ENCODE results near the gene PHKG2. TPM values are rescaled to one million over a fixed set of nuclear protein-coding genes. Genes with fewer than 3 reads are reported as not detected.

PHKG2 gene
- total RNA-seq, 1 donor from 2014 or later = 3.7 TPM

- Histone ChIP-seq H3K27me3 (ENCODE audit: control insufficient read depth in 3 of 3, insufficient read depth in 3 of 3, low read length in 3 of 3) (no peaks in the 10 kb centered on the region), H3K36me3 (ENCODE audit: control insufficient read depth in 3 of 3, insufficient read depth in 3 of 3, low read length in 3 of 3) (peaks cover 32 to 48% (median 39%) of the 10 kb centered on the region in 3 donors), H3K27ac (ENCODE audit: low read depth, low read length) (no peak overlapping the region), H3K9ac (ENCODE audit: low read depth in 1 of 3, low read length in 3 of 3) (no peak overlapping the region), H3K4me3 (ENCODE audit: low read length in 3 of 3) (no peak overlapping the region), H3K9me3 (ENCODE audit: control insufficient read depth in 3 of 3, low read length in 3 of 3) (no peaks in the 10 kb centered on the region), H3K4me1 (ENCODE audit: control insufficient read depth in 3 of 3, insufficient read depth in 3 of 3, low read length in 3 of 3) (peaks cover 0 to 2% (median 0%) of the 10 kb centered on the region in 3 donors)
Observed at GRCh38 chr16:30753596-30753995, 5.4 kb downstream of the PHKG2 start.

GRCh38 chr16:30755955-30756780 is 7.9 kb downstream of the PHKG2 start:
- H3K4me1 ChIP-seq (ENCODE audit: control insufficient read depth in 3 of 3, insufficient read depth in 3 of 3, low read length in 3 of 3) = peaks cover 6 to 13% (median 7%) of the 10 kb centered on the region in 3 donors
- no peaks in the 10 kb centered on the region for H3K9me3 ChIP-seq (ENCODE audit: control insufficient read depth in 3 of 3, low read length in 3 of 3)
- H3K4me3 ChIP-seq (ENCODE audit: low read length in 3 of 3) = no peak overlapping the region
- H3K36me3 ChIP-seq (ENCODE audit: control insufficient read depth in 3 of 3, insufficient read depth in 3 of 3, low read length in 3 of 3) = peaks cover 30 to 40% (median 33%) of the 10 kb centered on the region in 3 donors
- no peak overlapping the region for H3K27ac ChIP-seq (ENCODE audit: low read depth, low read length)
- no peaks in the 10 kb centered on the region for H3K27me3 ChIP-seq (ENCODE audit: control insufficient read depth in 3 of 3, insufficient read depth in 3 of 3, low read length in 3 of 3)
- H3K9ac ChIP-seq (ENCODE audit: low read depth in 1 of 3, low read length in 3 of 3) = no peak overlapping the region

DNA sequence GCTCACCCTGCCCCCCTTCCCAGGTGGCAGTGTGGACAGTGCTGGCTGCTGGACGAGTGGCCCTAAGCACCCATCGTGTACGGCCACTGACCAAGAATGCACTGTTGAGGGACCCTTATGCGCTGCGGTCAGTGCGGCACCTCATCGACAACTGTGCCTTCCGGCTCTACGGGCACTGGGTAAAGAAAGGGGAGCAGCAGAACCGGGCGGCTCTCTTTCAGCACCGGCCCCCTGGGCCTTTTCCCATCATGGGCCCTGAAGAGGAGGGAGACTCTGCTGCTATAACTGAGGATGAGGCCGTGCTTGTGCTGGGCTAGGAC is 8.5 kb downstream of the PHKG2 start:
- H3K27me3 ChIP-seq (ENCODE audit: control insufficient read depth in 3 of 3, insufficient read depth in 3 of 3, low read length in 3 of 3) = no peaks in the 10 kb centered on the region
- H3K27ac ChIP-seq (ENCODE audit: low read depth, low read length) = no peak overlapping the region
- H3K9ac ChIP-seq (ENCODE audit: low read depth in 1 of 3, low read length in 3 of 3) = no peak overlapping the region
- peaks cover 11 to 18% (median 12%) of the 10 kb centered on the region in 3 donors for H3K4me1 ChIP-seq (ENCODE audit: control insufficient read depth in 3 of 3, insufficient read depth in 3 of 3, low read length in 3 of 3)
- no peaks in the 10 kb centered on the region for H3K9me3 ChIP-seq (ENCODE audit: control insufficient read depth in 3 of 3, low read length in 3 of 3)
- H3K4me3 ChIP-seq (ENCODE audit: low read length in 3 of 3) = no peak overlapping the region
- peaks cover 26 to 35% (median 28%) of the 10 kb centered on the region in 3 donors for H3K36me3 ChIP-seq (ENCODE audit: control insufficient read depth in 3 of 3, insufficient read depth in 3 of 3, low read length in 3 of 3)

GRCh38 chr16:30757316-30757715 is 9.1 kb downstream of the PHKG2 start:
- Histone ChIP-seq H3K27ac (ENCODE audit: low read depth, low read length) (no peak overlapping the region), H3K4me3 (ENCODE audit: low read length in 3 of 3) (no peak overlapping the region), H3K27me3 (ENCODE audit: control insufficient read depth in 3 of 3, insufficient read depth in 3 of 3, low read length in 3 of 3) (no peaks in the 10 kb centered on the region), H3K9ac (ENCODE audit: low read depth in 1 of 3, low read length in 3 of 3) (peak overlapping the region in 1 of 3 donors; percentile 43), H3K36me3 (ENCODE audit: control insufficient read depth in 3 of 3, insufficient read depth in 3 of 3, low read length in 3 of 3) (peaks cover 26 to 35% (median 28%) of the 10 kb centered on the region in 3 donors), H3K4me1 (ENCODE audit: control insufficient read depth in 3 of 3, insufficient read depth in 3 of 3, low read length in 3 of 3) (peaks cover 12 to 22% (median 14%) of the 10 kb centered on the region in 3 donors), H3K9me3 (ENCODE audit: control insufficient read depth in 3 of 3, low read length in 3 of 3) (no peaks in the 10 kb centered on the region)

GRCh38 chr16:30758988-30759491 is 10.8 kb downstream of the PHKG2 start:
- no peak overlapping the region for H3K4me3 ChIP-seq (ENCODE audit: low read length in 3 of 3)
- no peak overlapping the region for H3K9ac ChIP-seq (ENCODE audit: low read depth in 1 of 3, low read length in 3 of 3)
- H3K4me1 ChIP-seq (ENCODE audit: control insufficient read depth in 3 of 3, insufficient read depth in 3 of 3, low read length in 3 of 3) = peaks cover 27 to 39% (median 31%) of the 10 kb centered on the region in 3 donors
- peak overlapping the region; percentile 23 for H3K27ac ChIP-seq (ENCODE audit: low read depth, low read length)
- H3K36me3 ChIP-seq (ENCODE audit: control insufficient read depth in 3 of 3, insufficient read depth in 3 of 3, low read length in 3 of 3) = peaks cover 25 to 36% (median 30%) of the 10 kb centered on the region in 3 donors
- no peaks in the 10 kb centered on the region for H3K27me3 ChIP-seq (ENCODE audit: control insufficient read depth in 3 of 3, insufficient read depth in 3 of 3, low read length in 3 of 3)
- H3K9me3 ChIP-seq (ENCODE audit: control insufficient read depth in 3 of 3, low read length in 3 of 3) = no peaks in the 10 kb centered on the region

GRCh38 chr16:30760001-30760559 is 11.9 kb downstream of the PHKG2 start:
- no peak overlapping the region for H3K9ac ChIP-seq (ENCODE audit: low read depth in 1 of 3, low read length in 3 of 3)
- H3K4me3 ChIP-seq (ENCODE audit: low read length in 3 of 3) = no peak overlapping the region
- no peak overlapping the region for H3K27ac ChIP-seq (ENCODE audit: low read depth, low read length)
- H3K27me3 ChIP-seq (ENCODE audit: control insufficient read depth in 3 of 3, insufficient read depth in 3 of 3, low read length in 3 of 3) = no peaks in the 10 kb centered on the region
- H3K9me3 ChIP-seq (ENCODE audit: control insufficient read depth in 3 of 3, low read length in 3 of 3) = no peaks in the 10 kb centered on the region
- peaks cover 28 to 41% (median 34%) of the 10 kb centered on the region in 3 donors for H3K36me3 ChIP-seq (ENCODE audit: control insufficient read depth in 3 of 3, insufficient read depth in 3 of 3, low read length in 3 of 3)
- H3K4me1 ChIP-seq (ENCODE audit: control insufficient read depth in 3 of 3, insufficient read depth in 3 of 3, low read length in 3 of 3) = peaks cover 29 to 40% (median 35%) of the 10 kb centered on the region in 3 donors

DNA sequence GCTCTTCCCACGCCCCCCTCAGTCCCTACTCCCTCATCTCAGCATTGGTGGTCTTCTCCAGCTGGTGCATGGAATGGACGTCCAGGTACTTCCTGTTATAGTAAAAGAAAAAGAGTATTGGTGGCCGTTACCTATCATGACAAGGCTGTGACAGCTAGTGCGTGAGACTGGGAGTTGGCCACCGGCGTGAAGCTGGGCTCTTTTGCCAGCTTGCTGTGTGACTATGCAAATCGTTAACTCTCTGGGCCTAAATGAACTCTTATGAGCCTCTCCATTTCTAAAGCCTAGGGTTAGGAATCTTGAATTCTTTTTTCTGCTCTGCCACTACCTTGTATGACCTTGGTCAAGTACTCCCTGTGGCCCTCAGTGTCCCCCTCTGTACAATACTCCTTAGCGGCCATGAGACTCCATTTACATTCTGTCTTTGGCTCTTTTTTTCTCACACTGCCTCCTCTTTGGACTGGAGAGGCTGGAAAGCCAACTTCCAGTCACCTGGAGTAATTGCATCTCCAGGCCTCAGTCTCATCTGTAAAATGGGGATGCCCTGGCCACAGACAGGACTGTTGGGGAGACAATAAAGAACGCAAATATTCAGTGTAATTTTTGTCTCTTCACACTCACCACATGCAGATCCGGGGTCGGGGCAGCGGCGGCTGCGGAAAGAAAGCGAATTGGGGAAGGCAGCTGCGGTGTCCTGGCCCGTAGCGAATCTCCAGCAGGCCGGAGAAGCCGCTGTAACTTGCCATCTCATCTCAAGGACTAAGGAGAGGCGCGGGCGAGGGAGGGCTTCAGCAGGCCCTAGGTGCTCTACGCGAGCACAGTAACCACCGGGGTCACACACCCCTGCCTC is 12.6 kb downstream of the PHKG2 start:
- H3K9ac ChIP-seq (ENCODE audit: low read depth in 1 of 3, low read length in 3 of 3) = peak overlapping the region; percentile 47 to 97 (median 70)
- H3K4me3 ChIP-seq (ENCODE audit: low read length in 3 of 3) = peak overlapping the region; percentile 86 to 97 (median 93)
- H3K4me1 ChIP-seq (ENCODE audit: control insufficient read depth in 3 of 3, insufficient read depth in 3 of 3, low read length in 3 of 3) = peaks cover 29 to 40% (median 35%) of the 10 kb centered on the region in 3 donors
- no peaks in the 10 kb centered on the region for H3K27me3 ChIP-seq (ENCODE audit: control insufficient read depth in 3 of 3, insufficient read depth in 3 of 3, low read length in 3 of 3)
- peaks cover 35 to 48% (median 37%) of the 10 kb centered on the region in 3 donors for H3K36me3 ChIP-seq (ENCODE audit: control insufficient read depth in 3 of 3, insufficient read depth in 3 of 3, low read length in 3 of 3)
- H3K9me3 ChIP-seq (ENCODE audit: control insufficient read depth in 3 of 3, low read length in 3 of 3) = no peaks in the 10 kb centered on the region
- peak overlapping the region; percentile 94 for H3K27ac ChIP-seq (ENCODE audit: low read depth, low read length)

- H3K4me3 ChIP-seq (ENCODE audit: low read length in 3 of 3) = peak overlapping the region; percentile 86 to 97 (median 93)
- H3K27me3 ChIP-seq (ENCODE audit: control insufficient read depth in 3 of 3, insufficient read depth in 3 of 3, low read length in 3 of 3) = no peaks in the 10 kb centered on the region
- H3K36me3 ChIP-seq (ENCODE audit: control insufficient read depth in 3 of 3, insufficient read depth in 3 of 3, low read length in 3 of 3) = peaks cover 38 to 48% (median 40%) of the 10 kb centered on the region in 3 donors
- no peaks in the 10 kb centered on the region for H3K9me3 ChIP-seq (ENCODE audit: control insufficient read depth in 3 of 3, low read length in 3 of 3)
- H3K9ac ChIP-seq (ENCODE audit: low read depth in 1 of 3, low read length in 3 of 3) = peak overlapping the region; percentile 47 to 97 (median 70)
- peaks cover 29 to 40% (median 35%) of the 10 kb centered on the region in 3 donors for H3K4me1 ChIP-seq (ENCODE audit: control insufficient read depth in 3 of 3, insufficient read depth in 3 of 3, low read length in 3 of 3)
- H3K27ac ChIP-seq (ENCODE audit: low read depth, low read length) = peak overlapping the region; percentile 94
Observed at GRCh38 chr16:30761427-30761927, 13.3 kb downstream of the PHKG2 start.
